Tibial artery (tissue), 4 donors: ENCODE measurements around the gene RASSF1.
A peak's percentile ranks its signal among the peaks of the same experiment; 100 is the strongest.

Source experiments
- DNase-seq, 2 donors: peaks; one replicate each; pipeline ENCODE4 v3.0.0-alpha.2; 2019
- H3K27ac ChIP-seq, 2 donors: fragments of 200-600 bp; sonication (generic) in 1 of 2; 1 replicate in 1 of 2; 2 replicates in 1 of 2; pipeline ENCODE4 v1.5.1; 2018 to 2019; ENCODE audit warnings: mild to moderate bottlenecking in 1 of 2
- H3K27me3 ChIP-seq, 2 donors: fragments of 200-600 bp; sonication (generic) in 1 of 2; one replicate each; pipeline versions ENCODE4 v1.5.1 to v1.6.0; 2016 to 2019
- H3K36me3 ChIP-seq, 3 donors: fragments of 200-600 bp; sonication (generic) in 2 of 3; one replicate each; pipeline ENCODE4 v1.5.1; 2016 to 2019; ENCODE audit warnings: mild to moderate bottlenecking in 2 of 3
- H3K4me1 ChIP-seq, 4 donors: fragments of 200-600 bp; sonication (generic) in 2 of 4; 1 replicate in 3 of 4; 2 replicates in 1 of 4; pipeline ENCODE4 v1.5.1; 2016 to 2019
- H3K4me3 ChIP-seq, 2 donors: fragments of 200-600 bp; sonication (generic) in 1 of 2; 1 replicate in 1 of 2; 2 replicates in 1 of 2; pipeline ENCODE4 v1.5.1; 2018 to 2019; ENCODE audit warnings: mild to moderate bottlenecking in 2 of 2
- H3K9me3 ChIP-seq, 3 donors: fragments of 200-600 bp; sonication (generic) in 1 of 3; one replicate each; pipeline ENCODE4 v1.5.1; 2016 to 2019
- intact Hi-C: fragments of 100-400 bp; cut with DNase I; formaldehyde crosslinking; loops from one replicate; pipeline ENCODE4 v1.15.0; 2023; ENCODE audit warnings: low total_unique reads
- TF ChIP-seq, protein P1 (sequence below), 2 experiments: fragments of 200-600 bp in 1 of 2; fragments of 450-650 bp in 1 of 2; IDR thresholded peaks; one replicate each; pipeline ENCODE4 v1.5.1; 2017 to 2019; ENCODE audit warnings: antibody characterized with exemption in 2 of 2, mild to moderate bottlenecking in 1 of 2, moderate library complexity in 1 of 2

The RASSF1 gene

DNA sequence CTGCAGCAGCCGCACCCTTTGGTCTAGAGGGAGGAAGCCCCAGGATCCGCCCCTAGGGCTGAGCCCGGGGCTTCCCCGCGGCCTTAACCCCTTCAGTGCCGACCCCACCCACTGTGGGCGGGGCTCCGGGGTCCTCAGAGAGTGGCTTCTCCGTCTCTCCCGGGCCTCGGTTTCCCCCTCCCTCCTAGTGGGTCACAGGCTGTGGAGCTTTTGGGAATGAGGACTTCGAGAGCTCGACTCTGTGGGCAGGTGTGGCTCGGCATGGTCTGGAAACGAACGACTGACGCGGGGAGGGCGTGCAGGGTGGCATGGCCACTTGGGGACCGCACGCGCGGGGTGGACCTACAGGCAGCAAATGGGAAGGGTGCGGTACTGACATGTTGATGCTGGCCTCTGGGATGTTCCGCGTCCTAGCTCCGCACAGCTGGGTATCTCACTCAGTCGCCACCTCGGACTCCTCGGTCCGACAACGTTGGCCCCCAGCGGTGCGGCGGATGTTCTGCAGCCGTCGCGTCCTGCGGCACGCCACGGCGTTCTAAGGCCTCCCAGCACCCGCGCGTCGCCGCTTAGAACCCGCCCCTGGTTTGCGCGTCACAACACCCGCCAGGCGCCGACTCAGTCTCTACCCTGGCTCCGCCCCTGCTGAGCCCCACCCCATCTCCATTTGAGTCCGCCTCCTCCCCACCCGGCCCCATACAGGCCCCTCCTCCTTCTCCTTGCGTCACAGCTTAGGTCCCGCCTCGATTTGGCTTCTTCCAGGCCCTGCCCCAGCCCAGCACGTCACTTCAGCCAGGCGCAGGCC is 41.6 kb downstream of the RASSF1 start, which contains the start of the genes HYAL3 and NAA80:
Gene HYAL3 (minus strand): TSS at position 570 of the 802 bp plus-strand sequence. CDS start 3,803 bp downstream, outside the sequence.
Gene NAA80 (minus strand): TSS at position 570 of the 802 bp plus-strand sequence. CDS start 1,942 bp downstream, outside the sequence.
- TF ChIP-seq, protein P1, sequence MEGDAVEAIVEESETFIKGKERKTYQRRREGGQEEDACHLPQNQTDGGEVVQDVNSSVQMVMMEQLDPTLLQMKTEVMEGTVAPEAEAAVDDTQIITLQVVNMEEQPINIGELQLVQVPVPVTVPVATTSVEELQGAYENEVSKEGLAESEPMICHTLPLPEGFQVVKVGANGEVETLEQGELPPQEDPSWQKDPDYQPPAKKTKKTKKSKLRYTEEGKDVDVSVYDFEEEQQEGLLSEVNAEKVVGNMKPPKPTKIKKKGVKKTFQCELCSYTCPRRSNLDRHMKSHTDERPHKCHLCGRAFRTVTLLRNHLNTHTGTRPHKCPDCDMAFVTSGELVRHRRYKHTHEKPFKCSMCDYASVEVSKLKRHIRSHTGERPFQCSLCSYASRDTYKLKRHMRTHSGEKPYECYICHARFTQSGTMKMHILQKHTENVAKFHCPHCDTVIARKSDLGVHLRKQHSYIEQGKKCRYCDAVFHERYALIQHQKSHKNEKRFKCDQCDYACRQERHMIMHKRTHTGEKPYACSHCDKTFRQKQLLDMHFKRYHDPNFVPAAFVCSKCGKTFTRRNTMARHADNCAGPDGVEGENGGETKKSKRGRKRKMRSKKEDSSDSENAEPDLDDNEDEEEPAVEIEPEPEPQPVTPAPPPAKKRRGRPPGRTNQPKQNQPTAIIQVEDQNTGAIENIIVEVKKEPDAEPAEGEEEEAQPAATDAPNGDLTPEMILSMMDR (IDR thresholded peaks at IDR 0.05): peak; percentile 43 to 67
- Histone ChIP-seq H3K4me1 (peaks cover 8 to 41% (median 32%) of the 10 kb centered on the region in 4 donors), H3K36me3 (peaks cover 0 to 9% (median 0%) of the 10 kb centered on the region in 3 donors), H3K27ac (peak within 1 kb of the TSS; percentile 90 to 93), H3K9me3 (no peaks in the 10 kb centered on the region), H3K27me3 (no peaks in the 10 kb centered on the region), H3K4me3 (peak within 1 kb of the TSS; percentile 61 to 86)
- intact Hi-C loops: no loop called here
- peak; percentile 99 to 100 for DNase-seq

DNA sequence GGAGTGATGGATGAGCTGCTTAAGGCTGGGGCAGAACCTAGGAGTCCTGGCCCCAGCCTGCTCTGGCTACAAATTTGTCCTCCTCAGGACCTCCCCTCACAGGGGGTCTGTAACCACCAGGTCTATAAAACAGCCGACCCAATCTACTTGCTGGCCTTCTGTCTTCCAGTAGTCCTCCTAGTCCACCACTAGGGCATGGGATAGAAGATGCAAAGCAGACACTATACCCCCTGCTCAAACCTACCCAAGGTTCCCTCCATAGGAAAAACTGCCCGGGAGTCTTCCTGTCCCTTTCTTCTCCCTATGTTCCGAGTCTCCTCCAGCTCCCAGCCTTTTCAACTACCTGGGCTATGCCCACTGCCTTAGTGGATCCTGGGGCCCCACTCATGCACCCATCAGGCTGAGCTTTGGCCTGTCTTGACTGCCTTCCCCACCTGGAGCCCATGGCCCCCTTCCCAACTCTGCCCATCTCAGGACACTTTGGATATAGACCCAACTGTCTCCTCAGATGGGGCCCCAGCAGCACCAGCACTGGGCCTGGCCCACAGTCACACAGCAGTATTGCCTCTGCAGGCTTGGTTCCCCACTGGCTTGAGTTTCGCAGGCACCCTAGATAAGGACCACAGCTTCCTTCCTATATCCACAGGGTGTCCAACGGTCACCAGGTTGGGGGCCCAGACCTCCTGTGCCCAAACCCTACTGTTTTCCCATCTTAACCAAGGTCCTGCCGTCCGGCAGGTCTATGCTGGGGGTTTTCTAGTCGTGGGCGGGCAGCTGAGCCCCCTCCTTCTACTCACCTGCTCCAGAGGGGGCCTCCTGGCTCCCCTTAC is 42.5 kb downstream of the RASSF1 start:
- no peaks in the 10 kb centered on the region for H3K27me3 ChIP-seq
- H3K36me3 ChIP-seq: peaks cover 0 to 9% (median 0%) of the 10 kb centered on the region in 3 donors
- H3K9me3 ChIP-seq: no peaks in the 10 kb centered on the region
- intact Hi-C loops: no loop called here
- no peak for DNase-seq
- TF ChIP-seq, protein P1 (IDR thresholded peaks at IDR 0.05): peak in 1 of 2 experiments; percentile 5
- H3K4me3 ChIP-seq: peak overlapping the region; percentile 61 to 86
- H3K4me1 ChIP-seq: peaks cover 8 to 40% (median 33%) of the 10 kb centered on the region in 4 donors
- peak overlapping the region; percentile 90 to 93 for H3K27ac ChIP-seq

DNA sequence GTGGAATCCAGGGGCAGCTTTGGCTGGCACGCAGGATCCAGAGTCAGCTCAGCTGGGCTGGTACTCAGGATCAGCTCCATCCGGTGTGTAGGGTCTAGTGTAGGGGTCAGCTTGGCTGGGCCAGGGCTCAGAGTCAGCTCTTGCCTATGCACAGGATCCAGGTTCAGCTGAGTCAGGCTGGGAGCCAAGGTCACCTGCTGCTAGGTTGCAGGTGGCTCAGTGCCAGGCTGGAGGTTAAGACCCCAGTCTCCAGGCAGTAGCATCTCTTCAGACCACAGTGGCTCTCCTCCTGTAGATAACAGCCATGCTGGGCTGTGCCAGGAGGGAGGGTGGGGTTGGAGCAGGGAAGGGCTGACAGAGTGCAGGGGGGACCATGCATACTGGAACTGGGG is 43.3 kb downstream of the RASSF1 start:
- no peaks in the 10 kb centered on the region for H3K27me3 ChIP-seq
- H3K4me3 ChIP-seq: no peak overlapping the region
- H3K36me3 ChIP-seq: peaks cover 0 to 9% (median 0%) of the 10 kb centered on the region in 3 donors
- TF ChIP-seq, protein P1 (IDR thresholded peaks at IDR 0.05): no peak
- no peak for DNase-seq
- intact Hi-C loops: no loop called here
- H3K4me1 ChIP-seq: peaks cover 8 to 42% (median 39%) of the 10 kb centered on the region in 4 donors
- H3K9me3 ChIP-seq: no peaks in the 10 kb centered on the region
- peak overlapping the region in 1 of 2 donors; percentile 93 for H3K27ac ChIP-seq

DNA sequence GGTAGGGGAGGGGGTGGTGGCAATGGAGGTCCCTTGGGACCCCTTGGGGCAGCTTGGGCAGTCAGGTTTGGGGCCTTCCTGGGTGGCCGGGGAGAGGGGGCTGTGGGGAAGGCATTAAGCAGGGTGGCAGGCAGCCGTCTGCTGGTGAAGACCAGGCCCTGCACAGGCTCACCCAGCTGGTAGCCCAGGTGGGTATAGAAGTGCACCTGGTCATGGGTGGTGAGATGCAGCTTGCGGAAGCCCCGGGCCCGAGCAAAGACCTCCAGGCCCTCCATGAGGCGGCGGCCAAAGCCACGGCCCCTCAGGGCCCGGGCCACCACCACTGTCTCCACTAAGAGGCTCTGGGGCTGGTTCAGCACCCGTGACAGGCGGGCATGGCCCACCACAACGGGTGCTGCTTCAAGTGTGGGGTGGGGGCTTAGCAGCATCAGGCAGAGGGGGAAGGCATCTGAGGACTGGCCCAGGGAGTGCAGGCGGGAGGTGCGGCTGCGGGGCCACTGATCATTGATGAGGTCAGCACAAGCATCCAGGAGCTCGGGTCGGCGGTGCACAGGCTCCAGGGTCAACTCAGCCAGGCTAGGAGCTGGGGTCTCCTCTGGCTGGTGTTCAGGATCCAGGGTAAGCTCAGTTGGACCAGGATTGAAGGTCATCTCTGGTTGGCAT is 43.8 kb downstream of the RASSF1 start:
- Histone ChIP-seq H3K36me3 (peaks cover 0 to 9% (median 0%) of the 10 kb centered on the region in 3 donors), H3K27ac (no peak overlapping the region), H3K4me3 (no peak overlapping the region), H3K9me3 (no peaks in the 10 kb centered on the region), H3K27me3 (no peaks in the 10 kb centered on the region), H3K4me1 (peaks cover 8 to 42% (median 39%) of the 10 kb centered on the region in 4 donors)
- DNase-seq: no peak
- intact Hi-C loops: no loop called here
- TF ChIP-seq, protein P1 (IDR thresholded peaks at IDR 0.05): no peak
